ENCODE results near the gene COG2. TPM values are rescaled to one million over a fixed set of nuclear protein-coding genes. Genes with fewer than 3 reads are reported as not detected.

COG2 gene
- total and polyA plus RNA-seq, 2 of the 13 experiments (the other 11 are each of a cell fraction or from before 2014, with no cell fraction given): 16.8 to 36.3 TPM

DNA sequence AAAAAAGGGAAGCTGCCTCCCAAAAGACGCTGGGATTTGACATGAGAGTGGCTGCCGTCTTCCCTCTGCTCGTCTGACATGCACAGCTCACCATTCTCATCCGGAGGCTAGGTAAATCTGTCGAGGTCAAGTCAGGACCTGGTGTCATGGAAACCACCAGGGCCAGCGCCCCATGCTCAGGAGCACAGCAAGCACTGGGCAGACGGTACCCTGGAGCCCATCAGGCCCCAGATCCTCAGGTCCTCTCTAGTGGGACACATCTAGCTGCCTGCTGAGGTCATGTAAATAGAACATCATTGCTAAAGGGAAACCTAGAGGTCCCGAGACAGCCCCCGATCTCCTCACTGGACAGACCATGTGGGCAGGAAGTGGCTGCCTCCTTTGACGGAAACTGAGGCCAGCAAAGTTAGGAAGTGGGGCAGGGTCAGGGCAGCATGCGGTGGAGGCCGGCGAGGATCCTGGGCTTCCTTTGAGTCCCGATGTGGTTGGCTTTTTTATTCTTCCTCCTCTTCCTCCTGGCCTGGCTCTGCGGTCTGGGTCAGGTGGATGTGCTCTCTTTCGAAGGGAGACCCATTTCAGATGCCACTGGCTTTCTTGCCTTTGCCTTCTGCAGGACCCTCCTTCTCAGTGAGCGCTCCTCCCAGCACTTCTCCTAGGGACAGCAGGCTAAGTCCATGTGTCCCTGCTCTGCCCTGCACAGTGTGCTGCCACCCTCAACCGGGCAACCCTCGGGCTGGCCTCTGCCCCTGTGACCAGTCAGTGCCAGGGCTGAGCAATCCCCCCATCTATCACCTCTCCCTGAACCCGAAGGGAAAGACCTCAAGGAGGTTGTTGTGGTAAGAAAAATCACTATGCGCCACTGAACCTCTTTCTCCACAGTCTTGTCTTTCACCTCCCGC lies 65.7 kb downstream of the COG2 start (continued):
- TF ChIP-seq, protein P1, sequence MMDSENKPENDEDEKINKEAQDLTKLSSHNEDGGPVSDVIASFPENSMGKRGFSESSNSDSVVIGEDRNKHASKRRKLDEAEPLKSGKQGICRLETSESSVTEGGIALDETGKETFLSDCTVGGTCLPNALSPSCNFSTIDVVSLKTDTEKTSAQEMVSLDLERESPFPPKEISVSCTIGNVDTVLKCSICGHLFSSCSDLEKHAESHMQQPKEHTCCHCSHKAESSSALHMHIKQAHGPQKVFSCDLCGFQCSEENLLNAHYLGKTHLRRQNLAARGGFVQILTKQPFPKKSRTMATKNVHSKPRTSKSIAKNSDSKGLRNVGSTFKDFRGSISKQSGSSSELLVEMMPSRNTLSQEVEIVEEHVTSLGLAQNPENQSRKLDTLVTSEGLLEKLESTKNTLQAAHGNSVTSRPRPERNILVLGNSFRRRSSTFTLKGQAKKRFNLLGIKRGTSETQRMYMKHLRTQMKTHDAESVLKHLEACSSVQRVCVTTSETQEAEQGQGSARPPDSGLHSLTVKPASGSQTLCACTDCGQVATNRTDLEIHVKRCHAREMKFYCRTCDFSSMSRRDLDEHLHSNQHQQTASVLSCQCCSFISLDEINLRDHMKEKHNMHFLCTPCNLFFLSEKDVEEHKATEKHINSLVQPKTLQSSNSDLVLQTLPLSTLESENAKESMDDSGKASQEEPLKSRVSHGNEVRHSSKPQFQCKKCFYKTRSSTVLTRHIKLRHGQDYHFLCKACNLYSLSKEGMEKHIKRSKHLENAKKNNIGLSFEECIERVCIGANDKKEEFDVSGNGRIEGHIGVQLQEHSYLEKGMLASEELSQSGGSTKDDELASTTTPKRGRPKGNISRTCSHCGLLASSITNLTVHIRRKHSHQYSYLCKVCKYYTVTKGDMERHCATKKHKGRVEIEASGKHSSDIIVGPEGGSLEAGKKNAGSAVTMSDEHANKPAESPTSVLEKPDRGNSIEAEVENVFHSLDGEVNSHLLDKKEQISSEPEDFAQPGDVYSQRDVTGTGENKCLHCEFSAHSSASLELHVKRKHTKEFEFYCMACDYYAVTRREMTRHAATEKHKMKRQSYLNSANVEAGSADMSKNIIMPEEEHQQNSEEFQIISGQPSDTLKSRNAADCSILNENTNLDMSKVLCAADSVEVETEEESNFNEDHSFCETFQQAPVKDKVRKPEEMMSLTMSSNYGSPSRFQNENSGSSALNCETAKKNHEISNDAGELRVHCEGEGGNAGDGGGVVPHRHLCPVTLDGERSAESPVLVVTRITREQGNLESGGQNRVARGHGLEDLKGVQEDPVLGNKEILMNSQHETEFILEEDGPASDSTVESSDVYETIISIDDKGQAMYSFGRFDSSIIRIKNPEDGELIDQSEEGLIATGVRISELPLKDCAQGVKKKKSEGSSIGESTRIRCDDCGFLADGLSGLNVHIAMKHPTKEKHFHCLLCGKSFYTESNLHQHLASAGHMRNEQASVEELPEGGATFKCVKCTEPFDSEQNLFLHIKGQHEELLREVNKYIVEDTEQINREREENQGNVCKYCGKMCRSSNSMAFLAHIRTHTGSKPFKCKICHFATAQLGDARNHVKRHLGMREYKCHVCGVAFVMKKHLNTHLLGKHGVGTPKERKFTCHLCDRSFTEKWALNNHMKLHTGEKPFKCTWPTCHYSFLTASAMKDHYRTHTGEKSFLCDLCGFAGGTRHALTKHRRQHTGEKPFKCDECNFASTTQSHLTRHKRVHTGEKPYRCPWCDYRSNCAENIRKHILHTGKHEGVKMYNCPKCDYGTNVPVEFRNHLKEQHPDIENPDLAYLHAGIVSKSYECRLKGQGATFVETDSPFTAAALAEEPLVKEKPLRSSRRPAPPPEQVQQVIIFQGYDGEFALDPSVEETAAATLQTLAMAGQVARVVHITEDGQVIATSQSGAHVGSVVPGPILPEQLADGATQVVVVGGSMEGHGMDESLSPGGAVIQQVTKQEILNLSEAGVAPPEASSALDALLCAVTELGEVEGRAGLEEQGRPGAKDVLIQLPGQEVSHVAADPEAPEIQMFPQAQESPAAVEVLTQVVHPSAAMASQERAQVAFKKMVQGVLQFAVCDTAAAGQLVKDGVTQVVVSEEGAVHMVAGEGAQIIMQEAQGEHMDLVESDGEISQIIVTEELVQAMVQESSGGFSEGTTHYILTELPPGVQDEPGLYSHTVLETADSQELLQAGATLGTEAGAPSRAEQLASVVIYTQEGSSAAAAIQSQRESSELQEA (CRISPR knock-in tag; IDR thresholded peaks at IDR 0.05; ENCODE audit: not compliant biosample characterization): peak; percentile 12
- TF ChIP-seq, protein P2, sequence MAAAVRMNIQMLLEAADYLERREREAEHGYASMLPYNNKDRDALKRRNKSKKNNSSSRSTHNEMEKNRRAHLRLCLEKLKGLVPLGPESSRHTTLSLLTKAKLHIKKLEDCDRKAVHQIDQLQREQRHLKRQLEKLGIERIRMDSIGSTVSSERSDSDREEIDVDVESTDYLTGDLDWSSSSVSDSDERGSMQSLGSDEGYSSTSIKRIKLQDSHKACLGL (CRISPR knock-in tag; IDR thresholded peaks at IDR 0.05): peak; percentile 11; the same call in 1 of the 2 replicates
- TF ChIP-seq ZNF737 (CRISPR knock-in tag; IDR thresholded peaks at IDR 0.05; ENCODE audit: borderline replicate concordance): no peak
- 0 out of 2 replicates have a peak, but pooled peaks have one; percentile 47 for TF ChIP-seq ZNF326 (CRISPR knock-in tag; IDR thresholded peaks at IDR 0.05; ENCODE audit: borderline replicate concordance)
- TF ChIP-seq, protein P3, sequence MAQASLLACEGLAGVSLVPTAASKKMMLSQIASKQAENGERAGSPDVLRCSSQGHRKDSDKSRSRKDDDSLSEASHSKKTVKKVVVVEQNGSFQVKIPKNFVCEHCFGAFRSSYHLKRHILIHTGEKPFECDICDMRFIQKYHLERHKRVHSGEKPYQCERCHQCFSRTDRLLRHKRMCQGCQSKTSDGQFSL (CRISPR knock-in tag; IDR thresholded peaks at IDR 0.05): 0 out of 2 replicates have a peak, but pooled peaks have one; percentile 26
- TF ChIP-seq ZKSCAN5 (CRISPR knock-in tag; IDR thresholded peaks at IDR 0.05): 0 out of 2 replicates have a peak, but pooled peaks have one; percentile 8
- no peak for TF ChIP-seq ISL2 (CRISPR knock-in tag; IDR thresholded peaks at IDR 0.05)
- no peak for TF ChIP-seq ZMYM2 (CRISPR knock-in tag; IDR thresholded peaks at IDR 0.05)
